ENCODE measurements around the gene AGAP4.
"Not testable (repeated sequence)": the region's sequence is repeated elsewhere in the genome, so short reads cannot be mapped to it uniquely, and the experiment has no call there.

Gene AGAP4

DNA sequence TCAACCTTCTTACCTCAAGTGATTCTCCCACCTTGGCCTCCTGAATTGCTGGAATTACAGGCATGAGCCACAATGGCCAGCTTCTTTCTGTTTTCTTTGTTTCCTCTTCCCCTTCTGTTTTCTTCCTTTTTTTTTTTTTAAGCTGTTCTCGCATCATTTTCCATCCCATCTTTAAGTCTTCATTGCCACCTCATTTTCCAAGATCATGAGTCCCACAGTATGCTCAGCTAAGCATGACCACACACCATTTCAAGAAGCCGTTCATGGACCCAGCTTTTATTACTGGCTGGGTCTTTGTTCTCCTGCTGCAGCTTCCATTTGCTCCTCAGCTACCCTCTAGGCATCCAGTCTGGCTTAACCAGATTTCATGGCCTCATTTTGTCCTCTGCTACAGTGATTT, 52.5 kb downstream of the AGAP4 start:
- not testable (repeated sequence) for DNase-seq (ENCODE audit: insufficient read length, low spot score); FAIRE-seq

- not testable (repeated sequence) for DNase-seq (ENCODE audit: insufficient read length, low spot score); FAIRE-seq
Observed at GRCh38 chr10:45790694-45791426, 56.4 kb downstream of the AGAP4 start.

- FAIRE-seq; DNase-seq (ENCODE audit: insufficient read length, low spot score): not testable (repeated sequence)
Observed at GRCh38 chr10:45789991-45790390, 57.3 kb downstream of the AGAP4 start.

GRCh38 chr10:45787212-45787741, 60.0 kb downstream of the AGAP4 start:
- not testable (repeated sequence) for DNase-seq (ENCODE audit: insufficient read length, low spot score); FAIRE-seq

DNA sequence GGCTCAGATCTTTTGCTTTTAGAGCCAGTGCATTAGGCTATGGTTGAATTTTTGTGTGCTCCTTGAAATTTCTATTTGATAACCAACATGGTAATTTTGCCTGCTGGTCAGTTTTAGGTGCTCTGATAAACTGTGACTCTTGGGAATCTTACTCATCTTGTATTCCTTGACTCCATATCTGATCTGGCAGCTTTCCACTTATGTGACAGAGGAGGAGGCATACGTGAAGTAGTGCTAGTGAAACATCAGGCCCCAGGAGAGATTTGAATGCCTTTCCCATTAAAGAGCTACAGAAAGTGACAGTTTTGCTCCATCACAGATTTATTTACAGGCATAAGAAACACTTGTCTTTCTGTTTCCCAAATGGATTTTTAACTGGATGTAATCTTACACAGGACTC, 61.1 kb downstream of the AGAP4 start:
- FAIRE-seq; DNase-seq (ENCODE audit: insufficient read length, low spot score): not testable (repeated sequence)

Measured in GM19239 (cell line).